CD4-positive, alpha-beta memory T cell (primary cell): ENCODE measurements around the gene SERTAD2. TPM values are rescaled to one million over a fixed set of nuclear protein-coding genes. Genes with fewer than 3 reads are reported as not detected.

Experiments used
- CTCF ChIA-PET: fragments of 350-600 bp; sonication (Branson Sonifier 250); formaldehyde crosslinking; loops from one replicate; lab custom pipeline; 2021; ENCODE audit warnings: inconsistent platforms; ENCODE audit not compliant: partially characterized antibody; lab: Charles Lee
- POLR2A ChIA-PET: fragments of 350-600 bp; sonication (Branson Sonifier 250); formaldehyde crosslinking; loops from one replicate; lab custom pipeline; 2021; ENCODE audit not compliant: partially characterized antibody; lab: Charles Lee
- DNase-seq, 5 donors: peaks; one replicate each; pipeline versions ENCODE4 v3.0.0 to v3.0.0-alpha.2; 2020 to 2022; ENCODE audit warnings: mixed read lengths in 1 of 5
- H3K27ac ChIP-seq: one replicate; pipeline ENCODE4 v1.7.0; 2013; ENCODE audit warnings: low read depth, low read length
- H3K27me3 ChIP-seq: 2 replicates; pipeline ENCODE4 v1.7.0; 2013; ENCODE audit warnings: mild to moderate bottlenecking, low read length, moderate library complexity; ENCODE audit not compliant: insufficient read depth
- H3K36me3 ChIP-seq: 2 replicates; pipeline ENCODE4 v1.7.0; 2013; ENCODE audit warnings: mild to moderate bottlenecking, low read length, moderate library complexity; ENCODE audit not compliant: insufficient read depth
- H3K4me1 ChIP-seq: 2 replicates; pipeline ENCODE4 v1.7.0; 2013; ENCODE audit warnings: mild to moderate bottlenecking, low read length, moderate library complexity; ENCODE audit not compliant: insufficient read depth
- H3K4me3 ChIP-seq, 2 donors: one replicate each; pipeline ENCODE4 v1.7.0; 2013; ENCODE audit warnings: low read length in 2 of 2, mild to moderate bottlenecking in 1 of 2
- H3K9me3 ChIP-seq, 2 donors: one replicate each; pipeline ENCODE4 v1.7.0; 2013; ENCODE audit warnings: low read length in 2 of 2, control low read depth in 1 of 2; ENCODE audit not compliant: control insufficient read depth in 1 of 2
- H3K27ac Mint-ChIP-seq, 7 donors: one replicate each; pipeline ENCODE4 v1.8.0; 2020 to 2021; ENCODE audit warnings: mixed read lengths in 7 of 7, mild to moderate bottlenecking in 6 of 7, inconsistent platforms in 3 of 7, moderate library complexity in 3 of 7
- H3K27me3 Mint-ChIP-seq, 2 donors: one replicate each; pipeline ENCODE4 v1.8.0; 2020 to 2021; ENCODE audit warnings: mixed read lengths in 2 of 2
- H3K36me3 Mint-ChIP-seq, 2 donors: one replicate each; pipeline ENCODE4 v1.8.0; 2020 to 2021; ENCODE audit warnings: mixed read lengths in 2 of 2, inconsistent platforms in 1 of 2, mild to moderate bottlenecking in 1 of 2
- H3K4me1 Mint-ChIP-seq, 4 donors: one replicate each; pipeline ENCODE4 v1.8.0; 2020 to 2021; ENCODE audit warnings: mixed read lengths in 4 of 4, mild to moderate bottlenecking in 1 of 4
- H3K4me3 Mint-ChIP-seq, 8 donors: one replicate each; pipeline ENCODE4 v1.8.0; 2020 to 2021; ENCODE audit warnings: mixed read lengths in 8 of 8, mild to moderate bottlenecking in 7 of 8, moderate library complexity in 6 of 8, inconsistent platforms in 3 of 8
- H3K9me3 Mint-ChIP-seq, 8 donors: one replicate each; pipeline ENCODE4 v1.8.0; 2020 to 2021; ENCODE audit warnings: mixed read lengths in 8 of 8, mild to moderate bottlenecking in 5 of 8, inconsistent platforms in 3 of 8, moderate library complexity in 1 of 8
- intact Hi-C: fragments of 100-400 bp; cut with micrococcal nuclease; formaldehyde crosslinking; loops from one replicate; pipeline ENCODE4 v1.15.1; 2023
- polyA plus RNA-seq, 2 donors: library from polyadenylated mRNA; unstranded; fragments of 300-500 nt; fragmentation: Illumina TruSeq; gene quantifications; one replicate each; pipeline ENCODE4 v1.2.3, GENCODE V29; 2021
- total RNA-seq, 2 experiments: library from RNA; stranded (reverse); gene quantifications; one replicate each; pipeline ENCODE4 v1.2.3, GENCODE V29; 2021

The SERTAD2 gene
- total and polyA plus RNA-seq, 4 experiments from 2014 or later: 2.6 to 24.6 (median 14.5) TPM

DNA sequence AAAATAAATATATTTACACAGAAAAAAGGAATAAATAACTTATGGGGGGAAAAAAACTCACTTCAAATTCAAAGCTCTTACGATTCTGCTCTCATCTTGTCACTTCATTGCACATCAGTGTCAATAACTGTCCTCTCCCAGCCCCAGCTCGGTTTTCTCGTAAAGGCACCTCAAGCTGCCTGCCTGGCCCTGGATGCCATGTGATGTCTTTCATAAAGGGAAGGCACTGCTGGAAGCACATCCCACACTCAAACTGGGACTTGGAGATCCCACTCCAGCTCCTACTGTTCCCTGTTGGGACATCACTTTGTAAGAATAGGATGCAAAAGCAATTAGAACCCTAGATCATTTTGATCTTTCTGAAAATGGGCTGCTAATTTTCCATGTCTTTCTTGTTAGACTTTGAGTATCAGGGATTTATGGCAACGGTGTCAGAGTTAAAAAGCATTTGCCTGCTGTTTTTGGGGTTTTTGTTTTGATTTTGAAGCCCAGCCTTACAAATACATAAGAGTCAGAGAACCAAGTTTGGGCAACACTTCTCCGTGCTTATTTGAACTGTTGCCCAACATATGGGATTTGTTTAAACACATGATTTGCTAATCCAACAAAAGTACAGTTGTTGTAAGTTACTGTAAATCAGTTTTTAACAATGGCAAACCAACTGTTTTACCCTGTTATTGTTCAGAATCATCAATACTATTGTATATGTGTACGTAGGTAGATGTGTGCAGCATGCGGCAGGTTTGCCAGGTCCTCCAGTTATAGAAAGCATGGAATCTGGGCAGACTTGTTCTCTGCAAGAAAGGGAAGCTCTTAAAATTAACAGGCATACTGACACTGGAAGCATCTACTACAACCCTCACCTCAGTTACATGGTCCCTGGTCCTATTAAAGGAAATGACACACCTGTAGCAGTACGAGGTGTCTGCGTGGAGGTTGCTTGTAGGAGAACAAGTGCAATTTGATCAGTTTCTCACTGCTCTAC, 20.6 kb downstream of the SERTAD2 start:
- intact Hi-C loops: no loop called here
- no peak overlapping the region for H3K27ac Mint-ChIP-seq
- peaks cover 38 to 43% of the 10 kb centered on the region in 2 donors for H3K36me3 Mint-ChIP-seq
- peaks cover 33% of the 10 kb centered on the region for H3K36me3 ChIP-seq
- H3K4me3 Mint-ChIP-seq: no peak overlapping the region
- H3K4me3 ChIP-seq: no peak overlapping the region
- no peak overlapping the region for H3K27ac ChIP-seq
- POLR2A ChIA-PET: interaction anchor here (1.0 kb wide), 1 partner anchor 24 kb away, joined by 3 read pairs; no protein-coding TSS in a partner anchor
- H3K27me3 ChIP-seq: no peaks in the 10 kb centered on the region
- DNase-seq: no peak
- CTCF ChIA-PET: interaction anchor here (1.2 to 2.5 kb wide), 3 partner anchors 13 to 109 kb away, joined by 3 to 8 read pairs (median 7); partner anchors contain the start of gene AFTPH
- H3K27me3 Mint-ChIP-seq: no peaks in the 10 kb centered on the region
- H3K4me1 Mint-ChIP-seq: peaks cover 19 to 26% (median 23%) of the 10 kb centered on the region in 4 donors
- H3K9me3 ChIP-seq: no peaks in the 10 kb centered on the region
- H3K9me3 Mint-ChIP-seq: no peaks in the 10 kb centered on the region
- H3K4me1 ChIP-seq: peaks cover 17% of the 10 kb centered on the region

- Mint-ChIP-seq H3K4me1 (peaks cover 5 to 13% (median 9%) of the 10 kb centered on the region in 4 donors), H3K9me3 (no peaks in the 10 kb centered on the region), H3K36me3 (peaks cover 38 to 40% of the 10 kb centered on the region in 2 donors), H3K27ac (no peak overlapping the region), H3K4me3 (no peak overlapping the region), H3K27me3 (no peaks in the 10 kb centered on the region)
- Histone ChIP-seq H3K9me3 (no peaks in the 10 kb centered on the region), H3K27me3 (no peaks in the 10 kb centered on the region), H3K4me1 (peaks cover 6% of the 10 kb centered on the region), H3K4me3 (no peak overlapping the region), H3K27ac (no peak overlapping the region), H3K36me3 (peaks cover 32% of the 10 kb centered on the region)
- POLR2A ChIA-PET: no interaction called here
- CTCF ChIA-PET: interaction anchor here (0.7 to 2.5 kb wide), 3 partner anchors 13 to 23 kb away, joined by 3 to 8 read pairs (median 4); no protein-coding TSS in a partner anchor
- intact Hi-C loops: no loop called here
- no peak for DNase-seq
Observed at GRCh38 chr2:64631771-64632170, 21.9 kb downstream of the SERTAD2 start.

- CTCF ChIA-PET: interaction anchor here (1.0 to 2.5 kb wide), 4 partner anchors 14 to 137 kb away, joined by 3 to 8 read pairs (median 3); no protein-coding TSS in a partner anchor
- H3K36me3 ChIP-seq: peaks cover 24% of the 10 kb centered on the region
- no peaks in the 10 kb centered on the region for H3K9me3 Mint-ChIP-seq
- intact Hi-C loops: no loop called here
- H3K4me3 ChIP-seq: no peak overlapping the region
- peak overlapping the region in 3 of 7 donors; percentile 32 to 80 (median 43) for H3K27ac Mint-ChIP-seq
- H3K9me3 ChIP-seq: no peaks in the 10 kb centered on the region
- POLR2A ChIA-PET: no interaction called here
- H3K4me1 Mint-ChIP-seq: peaks cover under 1 to 6% (median 1%) of the 10 kb centered on the region in 4 donors
- H3K4me1 ChIP-seq: no peaks in the 10 kb centered on the region
- no peaks in the 10 kb centered on the region for H3K27me3 ChIP-seq
- peaks cover 30 to 31% of the 10 kb centered on the region in 2 donors for H3K36me3 Mint-ChIP-seq
- no peaks in the 10 kb centered on the region for H3K27me3 Mint-ChIP-seq
- H3K4me3 Mint-ChIP-seq: no peak overlapping the region
- DNase-seq: no peak
- H3K27ac ChIP-seq: no peak overlapping the region
Observed at GRCh38 chr2:64630752-64631151, 23.0 kb downstream of the SERTAD2 start.

DNA sequence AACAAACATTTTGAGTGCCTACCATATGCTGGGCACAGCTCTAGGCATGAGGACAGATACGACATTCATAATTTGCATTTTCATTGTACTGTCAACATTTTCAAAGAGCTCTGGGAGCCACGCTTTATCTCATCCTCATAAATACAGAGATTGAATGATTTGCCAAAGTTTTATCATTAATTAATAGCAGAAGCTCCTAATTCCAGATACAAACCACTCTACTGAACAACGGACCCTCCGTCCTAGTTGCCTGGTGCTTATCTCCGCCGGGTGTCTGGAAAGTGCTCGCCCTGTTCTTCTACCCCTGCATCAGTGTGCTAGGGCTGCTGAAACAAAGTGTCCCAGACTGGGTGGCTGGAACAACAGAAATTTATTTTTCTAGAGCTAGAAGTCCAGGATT, 23.8 kb downstream of the SERTAD2 start:
- Mint-ChIP-seq H3K27ac (no peak overlapping the region), H3K9me3 (no peaks in the 10 kb centered on the region), H3K4me3 (no peak overlapping the region), H3K4me1 (peaks cover 0 to 3% (median 0%) of the 10 kb centered on the region in 4 donors), H3K27me3 (no peaks in the 10 kb centered on the region), H3K36me3 (peaks cover 24% of the 10 kb centered on the region in 2 donors)
- CTCF ChIA-PET: interaction anchor here (1.1 to 1.2 kb wide), 2 partner anchors 14 to 47 kb away, joined by 3 to 4 read pairs; no protein-coding TSS in a partner anchor
- no peaks in the 10 kb centered on the region for H3K9me3 ChIP-seq
- no peak overlapping the region for H3K27ac ChIP-seq
- DNase-seq: no peak
- H3K36me3 ChIP-seq: peaks cover 18% of the 10 kb centered on the region
- POLR2A ChIA-PET: no interaction called here
- intact Hi-C loops: no loop called here
- no peak overlapping the region for H3K4me3 ChIP-seq
- no peaks in the 10 kb centered on the region for H3K27me3 ChIP-seq
- no peaks in the 10 kb centered on the region for H3K4me1 ChIP-seq

- Mint-ChIP-seq H3K4me3 (no peak overlapping the region), H3K27me3 (no peaks in the 10 kb centered on the region), H3K4me1 (peaks cover 0 to 3% (median 0%) of the 10 kb centered on the region in 4 donors), H3K36me3 (peaks cover 19% of the 10 kb centered on the region in 2 donors), H3K9me3 (no peaks in the 10 kb centered on the region), H3K27ac (peak overlapping the region in 3 of 7 donors; percentile 72 to 74 (median 73))
- H3K4me3 ChIP-seq: no peak overlapping the region
- ChIA-PET POLR2A (no interaction called here), CTCF (interaction anchor here (1.2 to 2.1 kb wide), 2 partner anchors 13 to 24 kb away, joined by 4 to 6 read pairs; partner anchors contain the start of gene SERTAD2)
- no peak for DNase-seq
- no peaks in the 10 kb centered on the region for H3K27me3 ChIP-seq
- no peaks in the 10 kb centered on the region for H3K9me3 ChIP-seq
- intact Hi-C loops: no loop called here
- no peaks in the 10 kb centered on the region for H3K4me1 ChIP-seq
- no peak overlapping the region for H3K27ac ChIP-seq
- H3K36me3 ChIP-seq: peaks cover 12% of the 10 kb centered on the region
Observed at GRCh38 chr2:64629329-64629781, 24.4 kb downstream of the SERTAD2 start.

- intact Hi-C loops: no loop called here
- H3K36me3 Mint-ChIP-seq: peaks cover 10 to 12% of the 10 kb centered on the region in 2 donors
- no peak overlapping the region for H3K4me3 Mint-ChIP-seq
- DNase-seq: no peak
- no peaks in the 10 kb centered on the region for H3K27me3 Mint-ChIP-seq
- H3K4me1 Mint-ChIP-seq: no peaks in the 10 kb centered on the region
- Histone ChIP-seq H3K27me3 (no peaks in the 10 kb centered on the region), H3K36me3 (peaks cover 3% of the 10 kb centered on the region), H3K9me3 (no peaks in the 10 kb centered on the region), H3K27ac (no peak overlapping the region), H3K4me1 (no peaks in the 10 kb centered on the region), H3K4me3 (no peak overlapping the region)
- no peaks in the 10 kb centered on the region for H3K9me3 Mint-ChIP-seq
- H3K27ac Mint-ChIP-seq: peak overlapping the region in 2 of 7 donors; percentile 51 to 76
- CTCF ChIA-PET: interaction anchor here (1.2 to 2.2 kb wide), 3 partner anchors 10 to 26 kb away, joined by 4 to 13 read pairs (median 6); partner anchors contain the start of gene SERTAD2
- POLR2A ChIA-PET: interaction anchor here (1.0 kb wide), 1 partner anchor 10 kb away, joined by 4 read pairs; no protein-coding TSS in a partner anchor
Observed at GRCh38 chr2:64627860-64628841, 25.6 kb downstream of the SERTAD2 start.
